Suppressor macrophage treated with lipopolysaccharide for 1 hour (primary cell): ENCODE measurements around the gene SGMS1.

ENCODE experiments used
- DNase-seq, 3 donors: peaks; one replicate each; pipeline ENCODE4 v3.0.0-alpha.2; 2020 to 2022

The SGMS1 gene

GRCh38 chr10:50417486-50417885 is 206.3 kb downstream of the SGMS1 start:
- DNase-seq: peak; percentile 67 to 79 (median 74)

DNA sequence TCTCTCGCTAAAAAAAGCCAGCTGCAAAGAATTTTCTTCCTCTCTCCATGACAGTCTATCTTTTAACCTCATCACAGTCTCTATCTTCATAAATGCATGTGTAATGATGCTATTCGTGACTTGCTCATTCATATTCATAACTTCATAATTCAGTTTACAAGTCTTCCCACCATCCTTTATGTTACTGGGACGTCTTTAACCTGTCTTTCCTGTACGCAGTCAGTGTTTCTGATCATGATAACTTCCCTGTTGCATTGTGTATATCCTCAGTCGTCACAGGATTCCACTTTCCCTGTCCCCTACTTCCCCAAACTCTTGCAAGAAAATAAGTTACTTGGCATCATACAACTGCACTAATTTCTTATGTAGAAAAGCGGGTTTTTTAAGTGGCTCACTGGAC is 206.9 kb downstream of the SGMS1 start:
- peak in 1 of 3 donors; percentile 54 for DNase-seq

GRCh38 chr10:50416181-50416824 is 207.5 kb downstream of the SGMS1 start:
- DNase-seq: no peak

- DNase-seq: no peak
Observed at GRCh38 chr10:50415292-50415691, 208.5 kb downstream of the SGMS1 start.

- peak in 1 of 3 donors; percentile 36 for DNase-seq
Observed at GRCh38 chr10:50410066-50410811, 213.5 kb downstream of the SGMS1 start.

DNA sequence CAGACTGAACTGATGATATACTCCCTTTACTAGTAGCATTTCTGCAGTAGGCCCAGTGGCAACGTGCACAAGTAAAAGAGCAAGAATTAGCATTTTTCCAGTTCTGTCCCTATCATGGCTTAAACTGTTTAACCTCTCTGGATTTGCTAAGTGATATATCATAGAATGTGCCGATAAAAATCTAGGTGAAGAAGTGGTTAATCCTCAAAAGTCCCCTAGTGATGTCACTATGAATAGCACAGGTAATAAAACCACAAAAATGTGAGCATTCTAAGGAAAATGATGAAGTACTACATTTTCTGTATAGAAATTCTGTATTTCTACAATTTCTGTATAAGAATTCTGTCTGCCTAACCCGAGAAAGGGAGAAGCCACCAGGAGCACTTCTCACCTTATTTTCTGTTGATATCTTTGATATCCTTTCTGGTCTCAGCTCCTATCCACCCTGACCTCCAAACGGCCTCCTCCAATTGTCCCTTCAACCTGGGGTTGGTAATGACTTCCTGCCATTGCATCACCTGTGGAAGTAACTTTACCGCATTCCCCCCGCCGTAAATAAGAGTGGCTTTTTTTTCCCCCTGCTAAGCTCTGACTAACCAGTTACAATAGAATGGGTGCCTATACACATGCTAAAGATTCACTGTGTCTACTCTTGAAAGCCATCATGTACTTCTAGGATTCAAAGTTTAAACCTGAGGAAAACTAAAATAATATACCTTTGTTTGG is 216.5 kb downstream of the SGMS1 start:
- no peak for DNase-seq

DNA sequence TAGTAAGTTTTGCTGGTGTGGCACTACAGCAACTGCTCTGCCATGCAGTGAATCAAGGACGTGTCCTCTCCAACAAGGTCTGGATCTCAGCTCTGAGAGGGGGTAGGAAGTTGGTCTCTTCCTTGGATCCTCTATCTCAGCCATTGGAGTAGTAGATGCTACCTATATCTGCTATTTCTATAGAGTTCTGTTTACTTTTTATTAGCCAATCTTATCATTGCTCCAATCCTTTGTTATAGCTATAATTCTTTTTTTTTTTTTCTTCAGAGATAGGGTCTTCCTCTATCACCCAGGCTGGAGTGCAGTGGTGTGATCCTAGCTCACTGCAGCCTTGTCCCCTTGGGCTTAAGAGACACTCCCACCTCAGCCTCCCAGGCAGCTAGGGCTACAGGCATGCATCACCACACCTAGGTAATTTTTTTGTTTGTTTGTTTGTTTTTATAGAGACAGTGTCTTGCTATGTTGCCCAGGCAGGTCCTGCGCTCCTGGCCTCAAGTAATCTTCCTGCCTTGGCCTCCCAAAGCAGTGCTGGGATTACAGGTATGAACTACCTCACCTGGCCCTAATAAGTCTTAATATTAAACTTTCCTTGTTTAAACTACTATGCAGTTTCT is 217.2 kb downstream of the SGMS1 start:
- no peak for DNase-seq

DNA sequence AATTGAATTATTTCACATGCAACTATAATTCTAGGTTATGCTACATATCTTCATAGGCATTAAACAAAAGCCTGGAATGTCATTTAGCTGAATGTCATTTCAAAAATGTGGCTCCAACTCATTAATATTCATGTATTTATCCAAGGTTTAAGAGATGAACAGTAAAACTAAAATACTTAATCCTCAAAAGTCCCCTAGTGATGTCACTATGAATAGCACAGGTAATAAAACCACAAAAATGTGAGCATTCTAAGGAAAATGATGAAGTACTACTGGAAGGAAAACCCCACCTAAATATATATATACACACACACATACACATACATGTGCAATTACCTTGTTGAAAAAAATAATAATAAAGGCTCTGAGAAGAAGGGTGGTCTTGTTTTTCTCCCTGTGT is 218.0 kb downstream of the SGMS1 start:
- DNase-seq: no peak

DNA sequence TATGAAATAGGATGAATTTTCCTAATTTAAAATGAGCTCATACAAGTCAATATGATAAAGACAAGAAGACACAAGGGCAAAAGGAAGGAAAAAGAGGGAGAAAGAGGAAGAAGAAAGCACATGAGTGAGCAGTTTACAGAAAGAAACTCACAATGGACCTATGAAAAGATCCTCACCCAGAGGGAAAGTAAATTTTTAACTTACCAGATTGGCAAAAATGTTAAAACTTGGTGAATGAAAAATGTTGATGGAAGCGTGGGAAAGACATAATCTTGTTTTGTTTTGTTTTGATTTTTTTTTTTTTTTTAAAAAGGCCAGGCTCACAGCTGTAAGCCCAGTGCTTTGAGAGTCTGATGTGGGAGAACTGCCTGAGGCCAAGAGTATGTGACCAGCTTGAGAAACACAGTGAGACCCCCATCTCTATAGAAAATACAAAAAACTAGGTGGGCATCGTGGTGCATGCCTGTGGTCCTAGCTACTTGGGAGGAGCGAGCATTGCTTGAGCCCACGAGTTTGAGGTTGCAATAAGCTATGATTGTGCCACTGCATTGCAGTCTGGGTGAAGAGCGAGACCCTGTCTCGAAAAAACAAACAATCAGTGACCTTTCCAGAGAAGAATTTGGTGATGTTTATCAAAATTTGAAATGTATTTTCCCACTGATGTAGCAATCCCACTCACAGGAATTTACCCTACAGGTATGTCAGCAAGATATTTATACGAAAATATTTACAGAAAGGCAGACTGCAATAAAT is 219.6 kb downstream of the SGMS1 start:
- no peak for DNase-seq

- DNase-seq: no peak
Observed at GRCh38 chr10:50403074-50403473, 220.7 kb downstream of the SGMS1 start.

- DNase-seq: no peak
Observed at GRCh38 chr10:50402466-50402865, 221.3 kb downstream of the SGMS1 start.

DNA sequence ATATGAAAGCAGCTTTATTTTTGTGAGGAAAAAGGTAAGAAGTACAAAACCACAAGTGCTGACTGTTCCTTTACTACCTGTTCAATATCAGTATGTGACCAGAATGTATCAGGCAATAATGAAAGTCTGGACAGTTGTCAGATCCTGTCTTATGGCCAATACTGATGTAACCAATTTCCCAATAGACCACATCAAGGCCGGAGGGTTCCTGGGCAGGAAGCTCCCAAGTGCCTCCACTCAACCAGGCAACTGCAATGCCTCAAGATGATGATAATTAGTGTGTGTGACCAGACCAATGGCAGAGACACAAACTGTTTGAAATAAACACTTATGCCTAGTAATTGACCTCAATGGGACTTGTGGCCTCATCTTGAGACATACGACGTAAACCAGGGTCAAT is 223.1 kb downstream of the SGMS1 start:
- peak; percentile 41 to 52 (median 49) for DNase-seq

GRCh38 chr10:50398823-50399222 is 224.9 kb downstream of the SGMS1 start:
- DNase-seq: no peak

DNA sequence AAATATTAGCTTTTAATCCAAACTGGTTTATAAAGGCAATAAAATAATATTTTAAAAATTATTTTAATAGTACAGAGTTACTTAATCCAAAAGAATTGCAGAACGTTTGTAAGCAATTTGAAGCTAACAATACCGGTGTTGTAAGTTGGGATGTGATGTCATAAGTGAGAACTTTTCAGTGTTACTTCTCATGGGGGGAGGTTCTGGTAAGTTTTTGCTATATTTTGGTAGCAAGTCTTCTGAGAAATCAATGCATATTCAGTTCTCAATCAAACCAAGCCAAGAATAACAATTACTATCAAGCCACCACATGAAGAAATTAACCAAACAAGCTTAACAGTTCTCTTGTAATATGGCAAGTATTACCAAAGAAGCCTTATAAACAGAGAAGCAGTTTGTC is 225.4 kb downstream of the SGMS1 start:
- peak in 1 of 3 donors; percentile 55 for DNase-seq

DNA sequence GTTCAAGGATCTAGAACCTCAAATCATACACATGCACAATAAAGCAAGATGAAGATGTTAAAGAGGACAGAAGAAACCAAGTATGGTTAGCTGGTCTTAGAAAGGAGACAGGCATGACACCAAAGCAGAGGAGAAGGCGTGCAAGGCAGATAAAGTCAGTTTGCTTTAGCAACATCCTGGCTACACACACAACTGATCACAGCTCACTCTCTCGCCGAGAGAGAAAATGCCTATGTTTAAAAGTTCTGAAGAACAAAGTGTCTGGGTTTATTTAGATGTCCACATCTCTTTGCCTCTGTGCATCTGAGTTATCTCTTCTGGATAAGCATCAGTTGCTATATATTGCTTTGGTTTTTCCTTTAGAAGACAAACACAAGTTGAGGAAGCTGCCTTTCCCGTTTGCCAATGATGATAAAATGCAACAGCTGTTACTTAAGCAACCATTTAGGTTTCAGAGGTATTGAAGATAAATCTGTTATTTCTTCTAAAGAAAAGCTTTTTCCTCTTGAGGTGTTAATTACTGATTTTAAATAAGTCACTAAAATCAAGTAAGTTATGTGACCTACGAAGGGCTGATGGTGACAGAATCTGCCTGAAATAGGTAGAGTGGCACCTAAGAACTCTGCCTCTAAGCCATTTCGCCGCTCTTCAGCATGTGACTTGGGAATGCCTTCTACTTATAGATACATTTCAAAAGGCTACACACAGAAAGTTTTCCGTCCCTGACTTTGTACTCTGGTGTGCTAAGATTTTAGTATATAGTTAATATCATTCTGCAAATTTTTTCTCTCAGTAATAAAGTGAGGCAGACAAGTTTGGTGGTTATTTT is 226.2 kb downstream of the SGMS1 start:
- DNase-seq: no peak

- peak in 2 of 3 donors; percentile 53 to 60 for DNase-seq
Observed at GRCh38 chr10:50396491-50397311, 227.1 kb downstream of the SGMS1 start.

- peak; percentile 32 to 70 (median 61) for DNase-seq
Observed at GRCh38 chr10:50395851-50396250, 227.9 kb downstream of the SGMS1 start.

DNA sequence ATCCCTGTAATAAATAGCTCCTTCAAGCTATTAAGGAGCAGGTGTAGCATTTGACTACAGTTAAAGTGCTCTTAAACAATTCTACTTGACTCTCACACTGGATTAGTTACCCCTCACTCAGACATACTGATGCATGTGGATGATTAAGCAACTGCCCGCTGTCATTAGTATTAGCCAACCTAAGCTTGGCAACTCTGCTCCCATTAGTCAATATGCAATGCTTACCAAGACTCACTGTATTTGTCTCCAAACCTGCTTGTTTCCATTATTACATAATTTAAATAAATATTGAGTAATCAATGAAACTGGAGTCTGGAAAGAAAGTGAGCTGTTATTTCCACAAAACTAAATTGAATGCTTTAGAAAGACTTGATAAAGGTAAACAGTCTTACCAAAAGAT is 228.5 kb downstream of the SGMS1 start:
- peak; percentile 78 to 91 (median 89) for DNase-seq

- DNase-seq: peak; percentile 66 to 93 (median 90)
Observed at GRCh38 chr10:50394832-50395231, 228.9 kb downstream of the SGMS1 start.

DNA sequence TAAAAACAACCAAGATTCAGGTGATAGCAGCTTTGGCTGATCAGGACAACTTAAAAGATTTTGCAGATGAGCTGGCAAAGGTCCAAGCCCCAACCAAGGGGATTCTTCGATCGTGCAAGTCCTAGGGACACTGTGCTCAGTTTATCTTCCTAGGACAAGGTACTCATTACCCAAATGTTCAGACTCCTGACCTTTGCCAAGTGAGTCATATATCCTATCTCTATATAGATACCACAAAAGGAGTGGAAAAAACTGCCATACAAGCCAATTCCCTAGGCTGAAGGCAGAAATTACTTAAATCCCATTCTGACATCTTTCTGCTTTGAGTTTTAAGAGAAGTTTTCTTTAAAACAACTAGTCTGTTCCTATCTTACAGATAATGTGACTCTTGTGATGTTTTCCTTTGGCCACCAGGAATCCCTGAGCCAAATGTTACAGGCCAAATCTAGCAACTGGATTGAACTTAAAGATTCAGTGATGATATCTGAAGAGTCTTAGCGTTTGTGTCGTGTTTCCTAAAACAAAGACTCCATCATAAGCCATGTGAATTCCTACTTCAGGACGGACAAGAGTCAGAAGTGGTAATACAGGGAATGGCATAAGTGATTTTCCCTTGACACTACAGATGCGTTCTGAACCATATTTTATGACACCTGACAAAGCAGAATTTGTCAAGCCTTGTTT is 229.8 kb downstream of the SGMS1 start:
- DNase-seq: peak in 1 of 3 donors; percentile 18
